GM21423 (cell line): ENCODE data around the gene MAX.

Experiments
- ATAC-seq: cut with Tn5 transposase; IDR thresholded peaks from one replicate; pipeline ENCODE4 v1.9.1; 2021; ENCODE audit warnings: mild to moderate bottlenecking, moderate library complexity; ENCODE audit not compliant: unreplicated experiment

MAX gene

DNA sequence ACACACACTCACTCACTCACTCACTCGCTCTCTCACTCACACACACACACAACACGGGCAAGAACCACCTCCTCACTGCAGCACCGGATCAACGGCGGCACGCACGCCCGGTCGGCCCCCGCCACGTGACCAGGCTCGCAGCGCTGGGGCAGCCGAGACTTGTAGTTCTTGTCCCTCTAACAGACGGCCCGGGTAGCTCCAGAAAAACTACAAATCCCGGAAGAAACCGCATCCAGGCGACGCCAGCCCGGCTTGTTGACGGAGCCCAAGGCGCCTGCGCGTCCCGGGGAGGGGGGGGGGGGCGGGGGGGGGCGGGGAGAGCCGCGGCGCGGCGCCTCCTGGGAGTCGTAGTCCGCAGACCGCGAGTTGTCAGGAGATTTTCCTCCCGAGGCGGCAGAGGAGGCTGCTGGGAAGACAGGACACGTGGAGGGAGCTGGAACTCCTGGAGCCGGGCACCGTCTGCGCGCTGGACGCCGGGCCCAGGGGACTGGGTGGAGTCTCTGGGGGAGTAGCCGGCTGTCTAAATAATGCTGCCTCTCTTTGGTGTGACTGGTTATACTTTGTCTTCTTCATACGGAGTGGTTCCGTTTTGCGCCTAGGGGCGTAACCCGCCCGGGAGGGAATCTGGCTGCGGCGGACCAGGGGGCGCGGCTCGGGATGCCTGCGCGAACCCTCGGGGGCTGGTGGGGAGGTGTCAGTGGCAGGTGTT lies at the start of gene MAX:
MAX (minus strand) TSS at position 77 of the 709 bp plus-strand sequence. CDS start 178 bp downstream, outside the sequence.
- ATAC-seq: peak; percentile 87

DNA sequence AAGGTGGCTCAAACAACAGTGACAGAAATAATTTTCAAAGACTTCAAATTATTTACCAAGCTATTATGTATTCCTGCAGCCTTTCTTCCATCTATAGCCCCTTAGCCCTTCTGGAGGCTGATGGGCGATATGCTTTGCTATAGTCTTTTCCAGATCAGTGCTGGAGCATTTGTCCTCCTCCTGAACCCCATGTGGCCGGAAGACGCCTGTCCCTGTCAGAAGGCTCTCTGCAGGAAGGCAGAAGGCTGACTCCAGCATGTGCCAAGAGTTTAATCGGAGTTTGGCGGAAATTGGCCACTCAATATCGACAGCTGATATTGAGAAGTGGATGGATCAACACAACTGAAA lies 49.3 kb upstream of the MAX start:
- no peak for ATAC-seq

DNA sequence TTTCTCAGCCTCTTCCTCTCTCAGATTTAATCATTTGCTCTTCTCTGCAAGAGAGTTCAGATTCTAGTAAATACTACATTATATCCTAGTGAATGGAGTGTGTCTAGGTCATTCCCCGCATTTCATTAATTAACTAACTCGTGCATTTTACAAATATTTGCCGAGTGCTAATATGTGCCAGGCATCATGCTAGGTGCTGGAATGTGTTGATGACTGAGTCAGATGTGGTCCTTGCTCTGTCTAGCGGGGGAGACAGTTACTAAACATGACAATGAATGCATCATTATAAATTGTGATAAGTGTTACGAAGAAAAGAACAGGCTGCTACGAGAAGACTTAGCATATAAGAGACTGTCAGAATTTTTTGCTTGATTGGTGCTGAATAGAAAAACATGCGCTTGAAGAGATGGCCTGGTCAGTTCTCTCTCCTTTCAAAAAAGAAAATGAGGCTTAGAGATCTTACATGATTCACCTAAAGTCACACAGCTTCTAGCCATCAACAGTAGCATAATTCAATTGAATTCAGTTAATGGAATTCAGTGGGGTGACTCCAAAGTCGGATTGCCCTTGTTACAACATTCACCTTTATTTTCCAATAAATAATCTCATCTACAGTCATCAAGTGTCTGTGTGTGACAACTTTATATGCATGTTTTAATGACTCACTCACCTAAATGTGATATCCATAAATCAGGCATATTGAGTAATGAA lies 48.7 kb upstream of the MAX start:
- ATAC-seq: no peak

GRCh38 chr14:65149116-65149515 lies 46.8 kb upstream of the MAX start:
- no peak for ATAC-seq

- ATAC-seq: no peak
Measured at GRCh38 chr14:65144170-65144569, 41.9 kb upstream of the MAX start.

DNA sequence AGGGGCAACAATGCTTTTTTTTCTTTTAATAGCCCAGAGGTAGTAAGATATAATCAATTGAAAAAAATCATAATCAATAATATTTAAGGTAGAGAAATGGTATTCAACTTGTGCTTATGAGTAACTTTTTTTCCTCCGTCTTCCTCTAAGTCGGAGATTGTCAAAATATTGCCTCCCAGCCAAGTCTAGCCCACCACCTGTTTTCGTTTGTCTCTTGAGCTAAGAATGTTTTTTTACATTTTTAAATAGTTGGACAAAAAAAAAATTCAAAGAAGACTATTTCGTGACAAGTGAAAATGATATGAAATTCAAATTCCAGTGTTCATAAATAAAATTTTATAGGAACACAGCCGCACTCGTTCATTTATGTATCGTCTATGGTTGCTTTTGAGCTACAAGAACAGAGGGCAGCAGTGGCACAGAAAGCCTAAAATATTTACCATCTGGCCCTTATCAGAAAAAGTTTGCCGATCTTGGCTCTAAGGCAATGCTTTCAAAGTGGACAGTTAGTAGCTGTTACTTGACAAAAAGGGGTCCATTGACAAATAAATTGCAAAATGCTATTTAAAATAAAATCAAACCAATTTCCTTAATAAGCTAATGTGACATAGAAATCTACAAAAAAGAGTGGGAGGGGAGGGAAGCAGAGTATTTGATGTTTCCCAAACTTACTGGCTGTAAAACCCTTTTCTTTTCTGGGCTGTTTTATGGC lies 40.8 kb upstream of the MAX start:
- ATAC-seq: no peak

DNA sequence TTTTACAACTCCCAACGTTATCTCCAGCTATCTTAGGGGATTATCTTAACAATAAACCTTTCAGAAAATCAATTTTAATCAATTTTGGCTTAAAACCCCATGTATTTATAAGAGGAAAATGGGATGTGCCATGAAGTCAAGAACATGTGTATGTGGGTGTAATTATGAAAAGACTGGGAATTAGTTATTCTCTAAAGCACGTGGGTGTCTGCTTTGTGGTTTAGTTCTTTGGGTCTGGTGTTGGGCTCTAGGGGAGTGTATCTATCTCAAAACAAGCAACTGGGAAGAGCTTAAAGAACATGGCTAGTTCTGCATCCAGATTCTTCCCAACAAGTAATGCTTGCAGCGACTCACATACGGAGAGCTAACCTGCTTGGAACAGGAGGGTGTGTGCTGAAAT lies 40.1 kb upstream of the MAX start:
- ATAC-seq: no peak

DNA sequence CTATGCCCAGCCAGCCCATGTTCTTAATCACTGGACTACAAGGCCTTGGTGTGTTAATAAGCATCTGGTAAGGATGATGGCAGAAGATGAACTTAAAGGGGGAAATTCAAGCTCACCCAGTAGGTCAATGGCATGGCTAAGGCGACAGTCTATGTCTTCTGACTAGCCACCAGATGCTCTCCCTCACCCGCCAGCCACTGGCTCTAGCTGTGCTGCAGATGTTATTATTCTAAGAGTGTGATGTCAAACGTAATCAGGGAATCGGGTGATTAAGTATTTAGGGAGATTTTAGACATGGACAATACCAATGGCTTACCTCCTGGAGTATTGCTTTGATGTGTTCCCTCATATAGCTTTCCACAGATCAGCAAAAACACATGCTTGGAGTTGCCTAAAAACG lies 39.2 kb upstream of the MAX start:
- no peak for ATAC-seq

DNA sequence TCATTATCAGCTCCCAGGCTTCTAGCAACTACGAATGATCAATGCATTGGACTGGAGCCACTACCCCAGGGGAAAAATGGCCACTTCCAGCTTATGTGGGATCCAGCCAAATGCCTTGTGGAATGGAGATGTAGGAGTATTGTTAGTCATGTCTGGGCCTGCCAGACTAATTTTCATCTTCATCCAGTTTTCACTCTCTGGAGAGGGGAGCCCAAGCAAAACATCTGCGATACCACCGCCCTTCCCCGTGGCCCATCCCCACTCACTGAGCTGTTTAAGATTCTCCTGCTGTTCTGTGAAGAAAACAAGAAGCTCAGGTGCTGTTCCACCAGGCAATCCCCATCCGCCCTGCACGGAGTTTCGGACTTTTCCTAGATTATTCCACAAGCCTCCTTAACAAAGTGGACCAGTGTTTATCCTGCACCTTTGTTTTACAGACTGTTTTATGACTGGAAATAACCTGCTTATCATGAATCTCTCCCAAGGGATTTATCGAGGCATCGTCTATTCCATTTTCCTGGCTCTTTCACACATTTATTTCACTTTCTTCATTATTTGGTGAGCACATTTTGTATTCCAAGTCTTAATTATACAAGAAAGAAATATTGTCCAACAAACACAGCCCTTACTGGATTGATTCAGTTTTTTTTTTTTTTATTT lies 35.5 kb upstream of the MAX start:
- ATAC-seq: no peak

GRCh38 chr14:65134651-65135579 lies 32.6 kb upstream of the MAX start:
- ATAC-seq: no peak

GRCh38 chr14:65132855-65133254 lies 30.5 kb upstream of the MAX start:
- ATAC-seq: no peak

DNA sequence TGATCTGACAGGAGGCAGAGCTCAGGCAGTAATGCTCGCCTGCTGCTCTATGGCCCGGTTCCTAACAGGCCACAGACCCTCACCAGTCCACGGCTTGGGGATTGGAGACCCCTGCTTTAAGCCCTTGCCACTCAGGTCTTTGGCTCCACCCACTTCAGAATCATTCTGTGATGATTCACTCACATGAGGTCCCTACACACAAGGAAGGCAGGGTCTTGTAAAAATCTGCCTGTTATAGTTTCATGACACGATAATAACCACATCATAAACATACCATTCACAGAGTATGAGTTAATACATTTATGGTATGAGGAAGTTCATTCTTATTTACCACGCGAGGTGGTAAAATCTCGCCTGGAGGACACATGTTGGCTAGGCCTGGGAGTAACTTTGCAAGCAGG lies 29.0 kb upstream of the MAX start:
- no peak for ATAC-seq

DNA sequence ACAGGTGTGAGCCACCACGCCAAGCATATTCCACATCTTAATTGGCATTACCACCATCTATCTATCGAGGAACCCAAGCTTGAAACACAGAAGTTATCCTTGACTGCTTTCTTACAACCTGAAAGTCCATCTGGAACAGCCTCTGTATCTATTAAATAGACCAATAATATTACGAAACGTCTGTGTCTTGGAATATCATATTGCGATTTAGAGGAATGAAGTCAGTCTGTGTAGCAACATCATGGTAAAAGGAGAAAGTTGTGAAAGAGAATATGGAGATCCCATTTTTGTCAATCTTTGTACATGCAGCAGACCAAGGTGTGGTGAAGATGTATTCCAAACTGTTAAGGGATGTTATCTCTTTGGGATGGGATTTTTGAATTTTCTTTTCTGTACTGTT lies 25.8 kb upstream of the MAX start:
- ATAC-seq: no peak

GRCh38 chr14:65117769-65118745 lies 15.7 kb upstream of the MAX start:
- no peak for ATAC-seq

- ATAC-seq: no peak
Measured at GRCh38 chr14:65115615-65116014, 13.3 kb upstream of the MAX start.

DNA sequence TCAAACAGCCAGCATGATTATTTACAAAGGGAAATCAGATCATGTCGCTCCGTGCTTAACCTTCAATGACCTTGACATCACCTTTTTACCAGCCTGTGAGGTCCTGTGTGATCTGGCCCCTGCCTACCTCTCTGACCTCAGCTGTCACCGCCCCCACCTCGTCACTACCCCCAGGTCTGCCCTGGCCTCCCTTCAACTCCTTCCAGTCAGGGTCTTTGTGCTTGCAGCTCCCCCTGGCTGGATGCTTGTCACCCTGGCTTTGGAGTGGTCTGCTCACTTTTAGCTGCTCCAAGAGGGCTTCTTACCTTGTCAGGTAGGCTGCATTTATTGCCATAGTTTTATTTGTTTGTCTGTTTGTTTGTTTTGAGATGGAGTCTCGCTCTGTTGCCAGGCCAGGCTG lies 8.2 kb upstream of the MAX start:
- no peak for ATAC-seq

DNA sequence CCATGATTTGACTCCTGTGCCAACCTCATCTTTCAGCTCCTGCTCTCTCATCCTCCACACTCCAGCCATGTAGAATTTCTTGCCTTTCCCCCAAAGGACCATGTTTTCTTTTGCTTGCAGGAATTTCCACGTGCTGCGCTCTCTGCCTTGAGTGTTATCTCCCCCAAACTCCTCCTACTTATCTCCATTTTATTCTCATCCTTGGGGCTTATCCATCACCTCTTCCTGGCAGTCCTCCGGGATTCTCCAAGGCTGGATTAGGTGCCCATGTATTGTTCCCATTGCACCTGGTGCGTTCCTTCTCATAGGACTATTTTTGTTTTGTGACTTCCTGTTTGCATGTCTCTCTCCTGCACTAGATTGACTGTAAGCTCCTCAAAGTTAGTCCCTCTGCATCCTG lies 7.0 kb upstream of the MAX start:
- ATAC-seq: no peak

GRCh38 chr14:65107200-65107599 lies 4.9 kb upstream of the MAX start:
- no peak for ATAC-seq

GRCh38 chr14:65106736-65107135 lies 4.4 kb upstream of the MAX start:
- ATAC-seq: no peak
